Suprapubic skin (tissue), 3 donors: Measurements from ENCODE around the gene ESRRG.

Experiments used
- POLR2AphosphoS5 ChIP-seq, 3 donors: sonication (generic); formaldehyde crosslinking; IDR thresholded peaks; one replicate each; pipeline ENCODE4 v1.6.1; 2017; ENCODE audit warnings: antibody characterized with exemption in 3 of 3
- TF ChIP-seq, protein P1 (sequence below), 2 donors: fragments of 200-600 bp in 1 of 2; fragments of 450-650 bp in 1 of 2; sonication (generic) in 1 of 2; IDR thresholded peaks; one replicate each; pipeline ENCODE4 v1.5.1; 2016 to 2019; ENCODE audit warnings: antibody characterized with exemption in 2 of 2, mild to moderate bottlenecking in 1 of 2, moderate library complexity in 1 of 2

DNA sequence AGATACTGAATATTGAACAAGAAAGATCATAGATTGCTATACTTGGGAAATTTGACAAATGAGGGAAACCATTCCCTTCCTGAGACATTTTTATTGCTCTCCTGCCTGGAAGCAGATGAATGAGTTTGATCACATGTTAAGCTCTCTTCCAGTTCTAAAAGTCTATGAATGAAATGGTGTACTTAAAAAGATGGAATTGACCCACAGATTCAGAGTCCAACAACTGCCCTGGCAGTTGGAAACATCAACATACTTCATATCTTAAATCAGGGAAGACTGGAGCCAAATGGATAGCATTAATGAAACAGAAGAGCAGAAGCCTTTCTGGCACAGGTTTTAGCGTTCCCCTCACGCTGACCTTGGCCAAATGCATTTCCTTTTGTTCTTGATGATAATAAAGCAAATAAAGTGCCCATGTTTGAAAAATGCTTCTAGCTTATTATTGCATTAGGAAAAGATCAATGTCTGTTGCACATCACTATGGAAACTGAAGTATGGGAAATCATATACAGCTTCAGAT lies 142.6 kb downstream of the ESRRG start:
- TF ChIP-seq, protein P1, sequence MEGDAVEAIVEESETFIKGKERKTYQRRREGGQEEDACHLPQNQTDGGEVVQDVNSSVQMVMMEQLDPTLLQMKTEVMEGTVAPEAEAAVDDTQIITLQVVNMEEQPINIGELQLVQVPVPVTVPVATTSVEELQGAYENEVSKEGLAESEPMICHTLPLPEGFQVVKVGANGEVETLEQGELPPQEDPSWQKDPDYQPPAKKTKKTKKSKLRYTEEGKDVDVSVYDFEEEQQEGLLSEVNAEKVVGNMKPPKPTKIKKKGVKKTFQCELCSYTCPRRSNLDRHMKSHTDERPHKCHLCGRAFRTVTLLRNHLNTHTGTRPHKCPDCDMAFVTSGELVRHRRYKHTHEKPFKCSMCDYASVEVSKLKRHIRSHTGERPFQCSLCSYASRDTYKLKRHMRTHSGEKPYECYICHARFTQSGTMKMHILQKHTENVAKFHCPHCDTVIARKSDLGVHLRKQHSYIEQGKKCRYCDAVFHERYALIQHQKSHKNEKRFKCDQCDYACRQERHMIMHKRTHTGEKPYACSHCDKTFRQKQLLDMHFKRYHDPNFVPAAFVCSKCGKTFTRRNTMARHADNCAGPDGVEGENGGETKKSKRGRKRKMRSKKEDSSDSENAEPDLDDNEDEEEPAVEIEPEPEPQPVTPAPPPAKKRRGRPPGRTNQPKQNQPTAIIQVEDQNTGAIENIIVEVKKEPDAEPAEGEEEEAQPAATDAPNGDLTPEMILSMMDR (IDR thresholded peaks at IDR 0.05) = no peak
- TF ChIP-seq POLR2AphosphoS5 (IDR thresholded peaks at IDR 0.05) = no peak
